Thyroid gland (tissue), 4 donors: ENCODE measurements around the gene CCND1. TPM values are rescaled to one million over a fixed set of nuclear protein-coding genes. Genes with fewer than 3 reads are reported as not detected.

Experiments used
- DNase-seq, 2 donors: peaks; one replicate each; pipeline ENCODE4 v3.0.0-alpha.2; 2019
- H3K27ac ChIP-seq, 3 donors: fragments of 200-600 bp; sonication (generic); 1 replicate in 2 of 3; 2 replicates in 1 of 3; pipeline ENCODE4 v1.5.1; 2016 to 2019; ENCODE audit warnings: mild to moderate bottlenecking in 1 of 3, moderate library complexity in 1 of 3
- H3K27me3 ChIP-seq: fragments of 200-600 bp; sonication (generic); one replicate; pipeline ENCODE4 v1.5.1; 2019
- H3K36me3 ChIP-seq, 2 donors: fragments of 200-600 bp; sonication (generic); one replicate each; pipeline ENCODE4 v1.5.1; 2016 to 2019
- H3K4me1 ChIP-seq, 2 donors: fragments of 200-600 bp; sonication (generic); one replicate each; pipeline ENCODE4 v1.5.1; 2017 to 2019
- H3K4me3 ChIP-seq, 3 donors: fragments of 200-600 bp; sonication (generic); replicated peaks in 1 of 3; 1 replicate in 2 of 3; 2 replicates in 1 of 3; pipeline ENCODE4 v1.5.1; 2016; ENCODE audit warnings: mild to moderate bottlenecking in 1 of 3
- H3K9me3 ChIP-seq: fragments of 200-600 bp; sonication (generic); one replicate; pipeline ENCODE4 v1.5.1; 2017
- POLR2A ChIP-seq, 2 donors: fragments of 450-650 bp; IDR thresholded peaks; one replicate each; pipeline ENCODE4 v1.6.1; 2017; ENCODE audit warnings: antibody characterized with exemption in 2 of 2, mild to moderate bottlenecking in 2 of 2, moderate library complexity in 1 of 2
- WGBS, 2 donors: methylation state at CpG; one replicate each; pipeline ENCODE4 v1.1.5; 2017; 5-methylcytosine and 5-hydroxymethylcytosine counted together
- intact Hi-C: fragments of 100-400 bp; cut with DNase I; formaldehyde crosslinking; loops from one replicate; pipeline ENCODE4 v1.15.1; 2023
- total RNA-seq, 4 donors: library from RNA; depleted of rRNA; stranded (reverse); fragments of >200 nt; gene quantifications; one replicate each; pipeline ENCODE4 v1.2.3, GENCODE V29; 2016
- TF ChIP-seq, protein P1 (sequence below), 6 experiments: fragments of 200-600 bp in 3 of 6; fragments of 450-650 bp in 3 of 6; sonication (generic) in 3 of 6; IDR thresholded peaks; one replicate each; pipeline ENCODE4 v1.5.1; 2016 to 2019; ENCODE audit warnings: antibody characterized with exemption in 6 of 6, mild to moderate bottlenecking in 2 of 6, inconsistent platforms in 1 of 6, moderate library complexity in 1 of 6

The CCND1 gene
- total RNA-seq, 4 donors from 2014 or later = 55.1 to 110 (median 94.6) TPM

DNA sequence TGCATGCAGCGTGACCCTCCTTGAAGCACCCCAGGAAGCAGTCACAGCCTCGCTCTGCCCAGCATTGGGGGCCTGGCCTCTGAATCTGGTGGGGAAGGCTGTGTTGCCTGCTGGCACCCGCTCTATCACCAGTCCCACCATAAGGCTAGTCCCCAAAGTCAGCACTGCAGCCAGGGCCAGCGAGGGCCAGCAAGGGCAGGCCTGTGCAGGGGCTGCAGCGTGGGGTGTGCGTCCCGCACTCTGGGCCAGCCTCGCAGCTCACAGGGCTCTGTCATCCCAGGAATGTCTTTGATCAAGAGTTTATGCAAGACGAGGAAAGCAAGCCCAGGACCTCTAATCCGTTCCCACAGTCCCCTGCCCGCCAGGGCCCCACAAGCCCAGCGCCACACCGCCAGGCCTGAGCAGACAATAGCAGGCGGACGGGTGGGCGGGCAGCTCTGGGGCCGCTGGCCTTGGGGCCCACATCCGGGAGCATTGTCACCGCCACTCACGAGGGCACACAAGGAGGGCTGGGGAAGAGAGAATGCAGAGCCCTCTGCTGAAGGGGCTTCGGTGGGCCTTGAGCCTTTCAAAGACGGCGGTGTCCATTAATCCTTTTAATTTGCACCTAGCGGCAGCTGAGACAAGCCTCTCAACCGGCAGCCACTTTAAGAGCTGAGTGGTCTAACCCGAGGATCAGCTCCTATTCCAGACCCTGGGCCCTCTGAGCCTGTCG is 17.1 kb downstream of the CCND1 start:
- Histone ChIP-seq H3K27ac (no peak overlapping the region), H3K9me3 (no peaks in the 10 kb centered on the region), H3K36me3 (peaks cover 0 to under 1% of the 10 kb centered on the region in 2 donors), H3K4me3 (no peak overlapping the region), H3K4me1 (peaks cover 13 to 16% of the 10 kb centered on the region in 2 donors), H3K27me3 (no peaks in the 10 kb centered on the region)
- intact Hi-C loops = no loop called here
- 62 to 73% methylated on average over 18 of the region's 27 CpGs for WGBS, 2 donors
- TF ChIP-seq POLR2A (IDR thresholded peaks at IDR 0.05) = no peak
- TF ChIP-seq, protein P1, sequence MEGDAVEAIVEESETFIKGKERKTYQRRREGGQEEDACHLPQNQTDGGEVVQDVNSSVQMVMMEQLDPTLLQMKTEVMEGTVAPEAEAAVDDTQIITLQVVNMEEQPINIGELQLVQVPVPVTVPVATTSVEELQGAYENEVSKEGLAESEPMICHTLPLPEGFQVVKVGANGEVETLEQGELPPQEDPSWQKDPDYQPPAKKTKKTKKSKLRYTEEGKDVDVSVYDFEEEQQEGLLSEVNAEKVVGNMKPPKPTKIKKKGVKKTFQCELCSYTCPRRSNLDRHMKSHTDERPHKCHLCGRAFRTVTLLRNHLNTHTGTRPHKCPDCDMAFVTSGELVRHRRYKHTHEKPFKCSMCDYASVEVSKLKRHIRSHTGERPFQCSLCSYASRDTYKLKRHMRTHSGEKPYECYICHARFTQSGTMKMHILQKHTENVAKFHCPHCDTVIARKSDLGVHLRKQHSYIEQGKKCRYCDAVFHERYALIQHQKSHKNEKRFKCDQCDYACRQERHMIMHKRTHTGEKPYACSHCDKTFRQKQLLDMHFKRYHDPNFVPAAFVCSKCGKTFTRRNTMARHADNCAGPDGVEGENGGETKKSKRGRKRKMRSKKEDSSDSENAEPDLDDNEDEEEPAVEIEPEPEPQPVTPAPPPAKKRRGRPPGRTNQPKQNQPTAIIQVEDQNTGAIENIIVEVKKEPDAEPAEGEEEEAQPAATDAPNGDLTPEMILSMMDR (IDR thresholded peaks at IDR 0.05) = no peak
- DNase-seq = no peak

DNA sequence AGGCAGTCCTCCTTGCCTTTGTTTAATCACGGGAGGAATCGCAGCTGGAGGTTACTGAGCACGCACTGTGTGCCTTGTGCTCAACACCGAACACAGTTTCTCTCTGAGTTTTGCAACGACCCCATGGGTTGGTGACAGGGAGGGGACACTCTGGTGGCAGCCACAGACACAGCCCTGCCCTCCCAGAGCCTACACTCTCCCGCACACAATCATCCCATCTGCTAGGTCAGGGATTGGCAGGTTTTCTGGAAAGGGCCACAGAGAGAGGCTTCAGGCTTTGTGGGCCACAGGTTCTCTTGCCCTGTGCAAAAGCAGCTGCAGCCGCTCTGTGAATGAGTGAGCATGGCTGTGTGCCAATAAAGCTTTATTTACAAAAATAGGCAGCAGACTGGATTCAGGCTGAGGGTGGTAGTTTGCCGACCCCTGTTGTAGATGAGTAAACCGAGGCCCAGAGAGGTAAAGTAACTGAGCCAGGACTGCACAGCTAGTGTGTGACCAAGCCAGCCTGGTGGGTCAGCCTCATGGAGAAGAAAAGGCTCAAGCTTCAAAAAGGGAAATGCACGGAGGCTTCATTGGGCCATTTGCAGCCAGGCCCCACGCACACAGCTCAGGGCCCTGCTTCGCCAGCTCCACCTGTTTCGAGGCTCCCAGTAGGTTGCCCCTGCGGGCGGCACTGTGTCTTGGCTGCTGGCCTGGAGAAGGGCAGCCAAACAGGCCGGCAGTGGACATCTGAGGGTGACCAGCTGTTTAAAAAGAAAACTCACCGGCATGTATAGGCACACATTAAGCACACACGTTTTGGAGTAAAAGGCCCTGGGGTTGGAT is 17.9 kb downstream of the CCND1 start:
- intact Hi-C loops = no loop called here
- Histone ChIP-seq H3K36me3 (no peaks in the 10 kb centered on the region), H3K4me1 (peaks cover 17 to 20% of the 10 kb centered on the region in 2 donors), H3K4me3 (no peak overlapping the region), H3K27ac (no peak overlapping the region), H3K27me3 (no peaks in the 10 kb centered on the region), H3K9me3 (no peaks in the 10 kb centered on the region)
- DNase-seq = no peak
- TF ChIP-seq, protein P1 (IDR thresholded peaks at IDR 0.05) = no peak
- TF ChIP-seq POLR2A (IDR thresholded peaks at IDR 0.05) = no peak
- WGBS, 2 donors = 88 to 91% methylated on average over 16 to 17 of the region's 18 CpGs

DNA sequence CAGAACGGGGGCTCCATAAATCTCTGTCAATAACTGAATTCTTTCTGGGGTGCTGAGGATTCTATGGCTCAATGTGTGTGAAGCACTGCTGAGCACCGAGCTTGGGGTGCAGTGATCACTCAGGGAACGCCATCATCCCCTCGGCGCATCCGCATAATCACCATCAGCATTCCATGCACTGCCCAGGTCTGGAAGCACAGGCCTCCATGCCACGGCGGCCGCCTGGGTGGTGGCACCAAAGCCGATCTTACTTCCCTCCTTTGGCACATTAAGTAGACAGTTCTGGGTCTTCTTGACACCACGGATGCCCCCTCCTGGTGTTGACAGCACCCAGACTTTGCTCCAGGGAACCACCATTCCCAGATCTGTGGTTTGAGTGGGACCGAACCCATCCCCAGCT is 18.6 kb downstream of the CCND1 start:
- DNase-seq = no peak
- TF ChIP-seq POLR2A (IDR thresholded peaks at IDR 0.05) = no peak
- TF ChIP-seq, protein P1 (IDR thresholded peaks at IDR 0.05) = no peak
- no peak overlapping the region for H3K4me3 ChIP-seq
- no peaks in the 10 kb centered on the region for H3K9me3 ChIP-seq
- H3K27me3 ChIP-seq = no peaks in the 10 kb centered on the region
- H3K27ac ChIP-seq = no peak overlapping the region
- H3K36me3 ChIP-seq = no peaks in the 10 kb centered on the region
- intact Hi-C loops = no loop called here
- WGBS, 2 donors = 93% methylated on average over 12 of the region's 12 CpGs
- peaks cover 17 to 20% of the 10 kb centered on the region in 2 donors for H3K4me1 ChIP-seq

DNA sequence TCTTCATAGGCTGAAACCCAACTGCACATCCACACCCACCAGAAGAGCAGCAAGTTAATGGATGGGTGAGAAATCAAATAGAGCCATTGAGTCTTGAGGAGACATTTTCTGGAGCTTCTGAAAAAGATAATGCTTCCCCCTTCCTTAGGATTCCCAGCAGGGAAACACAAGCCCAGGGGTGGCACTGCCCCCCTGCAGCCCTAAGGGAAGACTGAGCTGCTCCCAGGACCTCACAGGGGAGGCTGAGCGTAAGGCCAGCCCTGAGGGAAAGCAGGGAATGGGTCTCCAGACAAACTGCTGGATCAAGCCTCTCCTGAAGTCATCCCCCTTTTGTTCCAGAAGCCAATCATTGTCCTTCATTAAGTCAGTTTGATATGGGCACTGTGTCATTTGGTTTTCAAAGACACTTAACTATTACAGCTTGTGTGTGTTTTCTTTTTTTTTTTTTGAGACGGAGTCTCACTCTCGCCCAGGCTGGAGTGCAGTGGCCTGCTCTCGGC is 19.1 kb downstream of the CCND1 start:
- Histone ChIP-seq H3K4me3 (no peak overlapping the region), H3K27me3 (no peaks in the 10 kb centered on the region), H3K27ac (no peak overlapping the region), H3K4me1 (peaks cover 17 to 20% of the 10 kb centered on the region in 2 donors), H3K36me3 (no peaks in the 10 kb centered on the region), H3K9me3 (no peaks in the 10 kb centered on the region)
- 95 to 99% methylated on average over 4 of the region's 4 CpGs for WGBS, 2 donors
- TF ChIP-seq, protein P1 (IDR thresholded peaks at IDR 0.05) = no peak
- TF ChIP-seq POLR2A (IDR thresholded peaks at IDR 0.05) = no peak
- intact Hi-C loops = no loop called here
- no peak for DNase-seq

DNA sequence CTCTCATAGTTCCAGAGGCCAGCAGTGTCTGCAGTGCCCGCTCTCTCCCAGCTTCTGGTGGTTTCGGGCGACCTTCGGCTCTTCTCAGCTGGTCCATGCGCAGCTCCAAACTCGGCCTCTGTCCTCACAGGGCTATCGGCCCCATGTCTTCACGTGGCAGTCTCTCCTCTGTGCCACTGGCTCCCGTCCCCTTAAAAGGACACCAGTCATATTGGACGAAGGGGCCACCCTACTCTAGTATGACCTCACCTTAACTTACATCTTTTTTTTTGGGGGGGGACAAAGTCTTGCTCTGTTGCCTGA is 20.4 kb downstream of the CCND1 start:
- Histone ChIP-seq H3K27ac (peak overlapping the region in 2 of 3 donors; percentile 3 to 70), H3K36me3 (no peaks in the 10 kb centered on the region), H3K27me3 (no peaks in the 10 kb centered on the region), H3K4me1 (peaks cover 17 to 20% of the 10 kb centered on the region in 2 donors), H3K9me3 (no peaks in the 10 kb centered on the region), H3K4me3 (no peak overlapping the region)
- WGBS, 2 donors = 82 to 87% methylated on average over 10 of the region's 10 CpGs
- no peak for DNase-seq
- TF ChIP-seq, protein P1 (IDR thresholded peaks at IDR 0.05) = no peak
- no peak for TF ChIP-seq POLR2A (IDR thresholded peaks at IDR 0.05)
- intact Hi-C loops = no loop called here
